PC-3 (cell line): ENCODE data around the gene BORCS5.

ENCODE experiments used
- EZH2 ChIP-seq: fragments of 300-600 bp; sonication (generic); IDR thresholded peaks from one replicate; pipeline ENCODE4 v1.6.1; 2017; ENCODE audit warnings: antibody characterized with exemption, mild to moderate bottlenecking, low read length; ENCODE audit not compliant: unreplicated experiment
- TF ChIP-seq, protein P1 (sequence below): fragments of 300-600 bp; sonication (generic); conservative IDR thresholded peaks from 2 replicates; pipeline ENCODE4 v1.5.1; 2017; ENCODE audit warnings: antibody characterized with exemption, low read depth, mild to moderate bottlenecking, low read length

DNA sequence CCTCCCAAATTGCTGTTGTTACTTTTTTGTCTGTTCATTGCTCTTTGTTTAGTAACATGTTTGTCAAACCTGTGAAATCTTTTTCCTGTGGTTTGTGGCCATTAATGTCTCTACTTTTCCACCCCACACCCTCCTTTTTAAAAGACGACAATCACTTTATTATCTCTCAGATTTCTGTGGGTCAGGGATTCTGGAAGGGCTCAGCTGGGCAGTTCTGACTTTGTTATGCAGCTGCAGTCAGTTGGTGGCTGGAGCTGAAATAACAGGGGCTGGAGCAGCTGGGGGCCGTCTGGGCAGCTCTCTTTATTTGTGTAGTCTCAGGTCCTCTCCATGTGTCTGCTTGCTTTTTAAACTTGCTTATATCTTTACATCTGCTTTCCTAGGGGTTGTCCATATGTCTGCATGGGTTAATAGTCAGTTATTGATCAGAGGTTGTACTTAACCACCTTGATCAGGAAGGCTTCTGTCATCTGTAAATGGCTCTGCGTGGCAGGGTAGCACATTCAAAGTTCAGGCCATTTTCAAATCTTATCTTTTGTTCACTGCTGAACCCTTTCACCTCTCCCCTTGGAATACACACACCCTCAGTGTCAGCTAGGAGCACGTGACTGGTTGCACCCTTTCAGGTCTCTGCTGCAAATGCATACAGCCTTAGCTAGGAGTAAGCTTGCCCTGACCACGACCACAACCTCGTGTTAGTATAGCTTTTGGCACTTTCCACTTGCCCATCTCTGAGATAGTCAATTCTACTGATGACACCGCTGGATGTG is 27.9 kb downstream of the BORCS5 start:
- TF ChIP-seq EZH2: no peak
- TF ChIP-seq, protein P1, sequence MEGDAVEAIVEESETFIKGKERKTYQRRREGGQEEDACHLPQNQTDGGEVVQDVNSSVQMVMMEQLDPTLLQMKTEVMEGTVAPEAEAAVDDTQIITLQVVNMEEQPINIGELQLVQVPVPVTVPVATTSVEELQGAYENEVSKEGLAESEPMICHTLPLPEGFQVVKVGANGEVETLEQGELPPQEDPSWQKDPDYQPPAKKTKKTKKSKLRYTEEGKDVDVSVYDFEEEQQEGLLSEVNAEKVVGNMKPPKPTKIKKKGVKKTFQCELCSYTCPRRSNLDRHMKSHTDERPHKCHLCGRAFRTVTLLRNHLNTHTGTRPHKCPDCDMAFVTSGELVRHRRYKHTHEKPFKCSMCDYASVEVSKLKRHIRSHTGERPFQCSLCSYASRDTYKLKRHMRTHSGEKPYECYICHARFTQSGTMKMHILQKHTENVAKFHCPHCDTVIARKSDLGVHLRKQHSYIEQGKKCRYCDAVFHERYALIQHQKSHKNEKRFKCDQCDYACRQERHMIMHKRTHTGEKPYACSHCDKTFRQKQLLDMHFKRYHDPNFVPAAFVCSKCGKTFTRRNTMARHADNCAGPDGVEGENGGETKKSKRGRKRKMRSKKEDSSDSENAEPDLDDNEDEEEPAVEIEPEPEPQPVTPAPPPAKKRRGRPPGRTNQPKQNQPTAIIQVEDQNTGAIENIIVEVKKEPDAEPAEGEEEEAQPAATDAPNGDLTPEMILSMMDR: no peak
